K562 (cell line): ENCODE measurements around the gene OVOL1. TPM values are rescaled to one million over a fixed set of nuclear protein-coding genes. Genes with fewer than 3 reads are reported as not detected.

Experiments used
- ATF7 ChIP-seq: fragments of 450-650 bp; IDR thresholded peaks from 2 replicates; pipeline ENCODE4 v1.7.1; 2014; ENCODE audit warnings: mild to moderate bottlenecking, moderate library complexity
- PBX2 ChIP-seq, 2 experiments: IDR thresholded peaks in 1 of 2; conservative IDR thresholded peaks in 1 of 2; 2 replicates each; pipeline ENCODE4 v1.6.1; 2016; ENCODE audit warnings: low read depth in 2 of 2, mild to moderate bottlenecking in 1 of 2, missing compliant biosample characterization in 1 of 2, missing genetic modification characterization in 1 of 2, moderate library complexity in 1 of 2
- ZNF511 ChIP-seq: sonication (generic); formaldehyde crosslinking; IDR thresholded peaks from 2 replicates; pipeline ENCODE4 v1.8.0; 2022; ENCODE audit warnings: mild to moderate bottlenecking, missing genetic modification reagents
- polyA plus RNA-seq, 8 experiments: library from polyadenylated mRNA; depleted of rRNA in 4 of 8; stranded (reverse) in 5 of 8; unstranded in 3 of 8; fragments of >200 nt; fragmentation: Nextera tagmentation in 2 of 8; fragmentation: Illumina TruSeq in 1 of 8; extraction: Ambion mirVana in 2 of 8; extraction: Trizol in 1 of 8; gene quantifications; 2 replicates each; pipeline versions ENCODE4 v1.2.1 to v1.2.3, GENCODE V29; 2011 to 2014; ENCODE audit warnings: inconsistent platforms in 1 of 8, missing spikeins in 1 of 8
- total RNA-seq, 7 experiments: library from RNA; depleted of rRNA in 6 of 7; stranded (reverse); fragments of >200 nt in 6 of 7; fragmentation: Illumina TruSeq in 2 of 7; extraction: Trizol in 2 of 7; gene quantifications; 2 replicates each; pipeline versions ENCODE4 v1.2.1 to v1.2.3, GENCODE V29; 2011 to 2021; ENCODE audit warnings: low replicate concordance in 1 of 7

OVOL1 gene
- total and polyA plus RNA-seq, 9 of the 15 experiments (the other 6 are each of a cell fraction or from before 2014, with no cell fraction given) = 0.09 TPM; not detected in 8

- TF ChIP-seq ZNF511 (CRISPR knock-in tag) = no peak
- TF ChIP-seq PBX2 (CRISPR knock-in tag; IDR thresholded peaks at IDR 0.05; ENCODE audit: low read depth) = no peak
- peak; percentile 58 for TF ChIP-seq PBX2 (tag; conservative IDR thresholded peaks at IDR 0.05; ENCODE audit: low read depth)
- TF ChIP-seq ATF7 = peak; percentile 37; the same call in 1 of the 2 replicates
- TF ChIP-seq, all 486 proteins: peak for 8
Measured at GRCh38 chr11:65814131-65814985, 27.5 kb downstream of the OVOL1 start (continued).
